ENCODE results near the gene MUCL3. TPM values are rescaled to one million over a fixed set of nuclear protein-coding genes. Genes with fewer than 3 reads are reported as not detected.
"Not testable (repeated sequence)": the region's sequence is repeated elsewhere in the genome, so short reads cannot be mapped to it uniquely, and the experiment has no call there.

Gene MUCL3
- polyA plus RNA-seq, 1 donor = 0.04 TPM

- H3K27me3 ChIP-seq (ENCODE audit: control insufficient read depth, insufficient read depth, low read length); DNase-seq: not testable (repeated sequence)
These were observed 30.3 kb upstream of the MUCL3 start for GRCh38 chr6:30910473-30910872.

GRCh38 chr6:30912746-30913520, 27.8 kb upstream of the MUCL3 start:
- peaks cover 24% of the 10 kb centered on the region for H3K4me1 ChIP-seq (ENCODE audit: control insufficient read depth, insufficient read depth, low read length)
- H3K9me3 ChIP-seq (ENCODE audit: control insufficient read depth, low read depth, low read length) = no peaks in the 10 kb centered on the region
- WGBS (ENCODE audit: insufficient coverage, low lambda C conversion rate) = 83% methylated on average over 1 of the region's 8 CpGs
- H3K27me3 ChIP-seq (ENCODE audit: control insufficient read depth, insufficient read depth, low read length) = no peaks in the 10 kb centered on the region
- no peak for DNase-seq
- no peak overlapping the region for H3K4me3 ChIP-seq (ENCODE audit: low read length)
- no peak overlapping the region for H3K27ac ChIP-seq (ENCODE audit: low read length)
- H3K36me3 ChIP-seq (ENCODE audit: control insufficient read depth, insufficient read depth, low read length) = peaks cover 41% of the 10 kb centered on the region

More at GRCh38 chr6:30910473-30910872, 30.3 kb upstream of the MUCL3 start:
- no CpG with 5 or more reads among the region's 12 CpGs for WGBS (ENCODE audit: insufficient coverage, low lambda C conversion rate)
- H3K9me3 ChIP-seq (ENCODE audit: control insufficient read depth, low read depth, low read length); H3K4me3 ChIP-seq (ENCODE audit: low read length); H3K27ac ChIP-seq (ENCODE audit: low read length): not testable (repeated sequence)
- Histone ChIP-seq H3K36me3 (ENCODE audit: control insufficient read depth, insufficient read depth, low read length) (peaks cover 27% of the 10 kb centered on the region), H3K4me1 (ENCODE audit: control insufficient read depth, insufficient read depth, low read length) (peaks cover 18% of the 10 kb centered on the region)

- peaks cover 48% of the 10 kb centered on the region for H3K36me3 ChIP-seq (ENCODE audit: control insufficient read depth, insufficient read depth, low read length)
- H3K4me3 ChIP-seq (ENCODE audit: low read length) = peak overlapping the region; percentile 47
- no peaks in the 10 kb centered on the region for H3K9me3 ChIP-seq (ENCODE audit: control insufficient read depth, low read depth, low read length)
- no peaks in the 10 kb centered on the region for H3K27me3 ChIP-seq (ENCODE audit: control insufficient read depth, insufficient read depth, low read length)
- peak in 1 of 2 donors; percentile 85 for DNase-seq
- H3K27ac ChIP-seq (ENCODE audit: low read length) = peak overlapping the region; percentile 82
- WGBS (ENCODE audit: insufficient coverage, low lambda C conversion rate) = no CpG with 5 or more reads among the region's 31 CpGs
- peaks cover 22% of the 10 kb centered on the region for H3K4me1 ChIP-seq (ENCODE audit: control insufficient read depth, insufficient read depth, low read length)
These were observed 27.1 kb upstream of the MUCL3 start for GRCh38 chr6:30913721-30914075.

GRCh38 chr6:30914076-30914853, 26.5 kb upstream of the MUCL3 start, which contains the start of gene VARS2:
Gene VARS2, plus strand, starts transcription at chr6:30914238. Its CDS starts 599 bp downstream, at chr6:30914837.
- peak; percentile 97 to 99 for DNase-seq
- no peaks in the 10 kb centered on the region for H3K9me3 ChIP-seq (ENCODE audit: control insufficient read depth, low read depth, low read length)
- no CpG with 5 or more reads among the region's 52 CpGs for WGBS (ENCODE audit: insufficient coverage, low lambda C conversion rate)
- H3K4me1 ChIP-seq (ENCODE audit: control insufficient read depth, insufficient read depth, low read length) = peaks cover 19% of the 10 kb centered on the region
- peak within 1 kb of the TSS; percentile 95 for H3K27ac ChIP-seq (ENCODE audit: low read length)
- peak within 1 kb of the TSS; percentile 72 for H3K4me3 ChIP-seq (ENCODE audit: low read length)
- H3K36me3 ChIP-seq (ENCODE audit: control insufficient read depth, insufficient read depth, low read length) = peaks cover 50% of the 10 kb centered on the region
- H3K27me3 ChIP-seq (ENCODE audit: control insufficient read depth, insufficient read depth, low read length) = no peaks in the 10 kb centered on the region

- H3K9me3 ChIP-seq (ENCODE audit: control insufficient read depth, low read depth, low read length) = no peaks in the 10 kb centered on the region
- no peaks in the 10 kb centered on the region for H3K27me3 ChIP-seq (ENCODE audit: control insufficient read depth, insufficient read depth, low read length)
- DNase-seq = peak in 1 of 2 donors; percentile 52
- peaks cover 56% of the 10 kb centered on the region for H3K36me3 ChIP-seq (ENCODE audit: control insufficient read depth, insufficient read depth, low read length)
- peak overlapping the region; percentile 72 for H3K4me3 ChIP-seq (ENCODE audit: low read length)
- H3K27ac ChIP-seq (ENCODE audit: low read length) = peak overlapping the region; percentile 95
- peaks cover 19% of the 10 kb centered on the region for H3K4me1 ChIP-seq (ENCODE audit: control insufficient read depth, insufficient read depth, low read length)
- no CpG with 5 or more reads among the region's 17 CpGs for WGBS (ENCODE audit: insufficient coverage, low lambda C conversion rate)
These were observed 25.8 kb upstream of the MUCL3 start for GRCh38 chr6:30914854-30915590.

- peaks cover 58% of the 10 kb centered on the region for H3K36me3 ChIP-seq (ENCODE audit: control insufficient read depth, insufficient read depth, low read length)
- DNase-seq = peak; percentile 63 to 67
These were observed 25.2 kb upstream of the MUCL3 start for GRCh38 chr6:30915591-30915946.

GRCh38 chr6:30917041-30917440, 23.7 kb upstream of the MUCL3 start:
- no CpG with 5 or more reads among the region's 7 CpGs for WGBS (ENCODE audit: insufficient coverage, low lambda C conversion rate)
- Histone ChIP-seq H3K27ac (ENCODE audit: low read length) (no peak overlapping the region), H3K27me3 (ENCODE audit: control insufficient read depth, insufficient read depth, low read length) (no peaks in the 10 kb centered on the region), H3K4me3 (ENCODE audit: low read length) (no peak overlapping the region), H3K4me1 (ENCODE audit: control insufficient read depth, insufficient read depth, low read length) (peaks cover 19% of the 10 kb centered on the region), H3K9me3 (ENCODE audit: control insufficient read depth, low read depth, low read length) (no peaks in the 10 kb centered on the region), H3K36me3 (ENCODE audit: control insufficient read depth, insufficient read depth, low read length) (peaks cover 59% of the 10 kb centered on the region)
- no peak for DNase-seq

More at GRCh38 chr6:30915591-30915946, 25.2 kb upstream of the MUCL3 start:
- H3K4me3 ChIP-seq (ENCODE audit: low read length) = no peak overlapping the region
- H3K9me3 ChIP-seq (ENCODE audit: control insufficient read depth, low read depth, low read length) = no peaks in the 10 kb centered on the region
- no peaks in the 10 kb centered on the region for H3K27me3 ChIP-seq (ENCODE audit: control insufficient read depth, insufficient read depth, low read length)
- WGBS (ENCODE audit: insufficient coverage, low lambda C conversion rate) = no CpG with 5 or more reads among the region's 5 CpGs
- peaks cover 19% of the 10 kb centered on the region for H3K4me1 ChIP-seq (ENCODE audit: control insufficient read depth, insufficient read depth, low read length)
- H3K27ac ChIP-seq (ENCODE audit: low read length) = peak overlapping the region; percentile 95

GRCh38 chr6:30917487-30917886, 23.3 kb upstream of the MUCL3 start:
- no peaks in the 10 kb centered on the region for H3K9me3 ChIP-seq (ENCODE audit: control insufficient read depth, low read depth, low read length)
- no peak for DNase-seq
- no CpG with 5 or more reads among the region's 8 CpGs for WGBS (ENCODE audit: insufficient coverage, low lambda C conversion rate)
- H3K27me3 ChIP-seq (ENCODE audit: control insufficient read depth, insufficient read depth, low read length) = no peaks in the 10 kb centered on the region
- H3K27ac ChIP-seq (ENCODE audit: low read length) = no peak overlapping the region
- peaks cover 59% of the 10 kb centered on the region for H3K36me3 ChIP-seq (ENCODE audit: control insufficient read depth, insufficient read depth, low read length)
- no peak overlapping the region for H3K4me3 ChIP-seq (ENCODE audit: low read length)
- H3K4me1 ChIP-seq (ENCODE audit: control insufficient read depth, insufficient read depth, low read length) = peaks cover 19% of the 10 kb centered on the region

- no peak overlapping the region for H3K27ac ChIP-seq (ENCODE audit: low read length)
- no peak overlapping the region for H3K4me3 ChIP-seq (ENCODE audit: low read length)
- no CpG with 5 or more reads among the region's 8 CpGs for WGBS (ENCODE audit: insufficient coverage, low lambda C conversion rate)
- H3K36me3 ChIP-seq (ENCODE audit: control insufficient read depth, insufficient read depth, low read length) = peaks cover 67% of the 10 kb centered on the region
- H3K27me3 ChIP-seq (ENCODE audit: control insufficient read depth, insufficient read depth, low read length) = no peaks in the 10 kb centered on the region
- H3K4me1 ChIP-seq (ENCODE audit: control insufficient read depth, insufficient read depth, low read length) = peaks cover 16% of the 10 kb centered on the region
- no peaks in the 10 kb centered on the region for H3K9me3 ChIP-seq (ENCODE audit: control insufficient read depth, low read depth, low read length)
- no peak for DNase-seq
These were observed 22.1 kb upstream of the MUCL3 start for GRCh38 chr6:30918670-30919069.

GRCh38 chr6:30922447-30922852, 18.3 kb upstream of the MUCL3 start:
- Histone ChIP-seq H3K9me3 (ENCODE audit: control insufficient read depth, low read depth, low read length) (no peaks in the 10 kb centered on the region), H3K4me1 (ENCODE audit: control insufficient read depth, insufficient read depth, low read length) (no peaks in the 10 kb centered on the region), H3K27me3 (ENCODE audit: control insufficient read depth, insufficient read depth, low read length) (no peaks in the 10 kb centered on the region), H3K36me3 (ENCODE audit: control insufficient read depth, insufficient read depth, low read length) (peaks cover 81% of the 10 kb centered on the region), H3K27ac (ENCODE audit: low read length) (no peak overlapping the region), H3K4me3 (ENCODE audit: low read length) (no peak overlapping the region)
- no CpG with 5 or more reads among the region's 7 CpGs for WGBS (ENCODE audit: insufficient coverage, low lambda C conversion rate)
- no peak for DNase-seq

Measured in large intestine (tissue), 3 donors.